ENCODE measurements around the gene RASL10A.
A peak's percentile ranks its signal among the peaks of the same experiment; 100 is the strongest.

Gene RASL10A

GRCh38 chr22:29344137-29344536 lies 28.6 kb upstream of the RASL10A start:
- Histone ChIP-seq H3K27ac (peak overlapping the region; percentile 45), H3K4me3 (ENCODE audit: low read depth, low read length) (no peak overlapping the region), H3K27me3 (replicated peaks) (no peaks in the 10 kb centered on the region), H3K36me3 (replicated peaks) (peaks cover 54% of the 10 kb centered on the region)
- in situ Hi-C loops (cut with HindIII; ENCODE audit: low pct_ligation_motif_present, low sequenced_read_pairs) = no loop called here
- peak; percentile 90 for DNase-seq
- no peak for TF ChIP-seq CTCF (IDR thresholded peaks at IDR 0.05; ENCODE audit: low read depth, low read length, missing control alignments)

- no peak for DNase-seq
- no peak overlapping the region for H3K4me3 ChIP-seq (ENCODE audit: low read depth, low read length)
- peak overlapping the region; percentile 45 for H3K27ac ChIP-seq
- no peaks in the 10 kb centered on the region for H3K27me3 ChIP-seq (replicated peaks)
- H3K36me3 ChIP-seq (replicated peaks) = peaks cover 56% of the 10 kb centered on the region
- no peak for TF ChIP-seq CTCF (IDR thresholded peaks at IDR 0.05; ENCODE audit: low read depth, low read length, missing control alignments)
- in situ Hi-C loops (cut with HindIII; ENCODE audit: low pct_ligation_motif_present, low sequenced_read_pairs) = no loop called here
Observed at GRCh38 chr22:29343313-29343805, 27.9 kb upstream of the RASL10A start.

- Histone ChIP-seq H3K27ac (no peak overlapping the region), H3K27me3 (replicated peaks) (no peaks in the 10 kb centered on the region), H3K36me3 (replicated peaks) (peaks cover 55% of the 10 kb centered on the region), H3K4me3 (ENCODE audit: low read depth, low read length) (no peak overlapping the region)
- no peak for DNase-seq
- no peak for TF ChIP-seq CTCF (IDR thresholded peaks at IDR 0.05; ENCODE audit: low read depth, low read length, missing control alignments)
- in situ Hi-C loops (cut with HindIII; ENCODE audit: low pct_ligation_motif_present, low sequenced_read_pairs) = no loop called here
Observed at GRCh38 chr22:29342577-29343312, 27.2 kb upstream of the RASL10A start.

GRCh38 chr22:29342177-29342576 lies 26.7 kb upstream of the RASL10A start:
- no peak for DNase-seq
- no peaks in the 10 kb centered on the region for H3K27me3 ChIP-seq (replicated peaks)
- H3K4me3 ChIP-seq (ENCODE audit: low read depth, low read length) = no peak overlapping the region
- in situ Hi-C loops (cut with HindIII; ENCODE audit: low pct_ligation_motif_present, low sequenced_read_pairs) = no loop called here
- TF ChIP-seq CTCF (IDR thresholded peaks at IDR 0.05; ENCODE audit: low read depth, low read length, missing control alignments) = no peak
- H3K27ac ChIP-seq = no peak overlapping the region
- H3K36me3 ChIP-seq (replicated peaks) = peaks cover 52% of the 10 kb centered on the region

GRCh38 chr22:29341849-29342127 lies 26.3 kb upstream of the RASL10A start:
- peaks cover 53% of the 10 kb centered on the region for H3K36me3 ChIP-seq (replicated peaks)

More at GRCh38 chr22:29341849-29342127, 26.3 kb upstream of the RASL10A start:
- Histone ChIP-seq H3K4me3 (ENCODE audit: low read depth, low read length) (no peak overlapping the region), H3K27me3 (replicated peaks) (no peaks in the 10 kb centered on the region), H3K27ac (no peak overlapping the region)
- no peak for TF ChIP-seq CTCF (IDR thresholded peaks at IDR 0.05; ENCODE audit: low read depth, low read length, missing control alignments)
- in situ Hi-C loops (cut with HindIII; ENCODE audit: low pct_ligation_motif_present, low sequenced_read_pairs) = no loop called here
- no peak for DNase-seq

Measured in brain microvascular endothelial cell (primary cell).